ENCODE measurements around the gene ANKRD37. TPM values are rescaled to one million over a fixed set of nuclear protein-coding genes. Genes with fewer than 3 reads are reported as not detected.

The ANKRD37 gene
- total and polyA plus RNA-seq, 2 donors (not counting 3 experiments of a cell fraction or from before 2014, with no cell fraction given): 4.0 to 5.8 TPM

DNA sequence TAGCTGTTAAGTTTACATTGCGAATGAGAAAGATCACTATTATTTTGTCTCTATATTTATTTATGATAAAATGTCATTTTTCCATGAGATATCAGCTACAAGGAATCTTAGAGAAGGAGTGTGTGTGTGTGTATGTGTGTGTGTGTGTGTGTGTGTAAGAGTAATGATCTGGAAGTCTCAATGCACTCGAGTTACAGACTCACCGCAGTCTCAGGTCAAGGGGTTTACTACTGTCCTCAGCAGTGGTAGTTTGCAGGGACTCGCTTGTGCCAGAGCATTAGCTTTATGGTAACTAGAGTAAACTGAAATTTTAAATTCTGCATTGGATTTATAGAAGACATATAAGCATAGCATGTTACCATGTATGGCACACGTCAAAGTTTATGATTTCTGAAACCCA, 31.8 kb upstream of the ANKRD37 start:
- CTCF ChIA-PET: interaction anchor here (1.3 to 1.5 kb wide), 3 partner anchors 9 to 35 kb away, joined by 3 to 6 read pairs (median 3); no protein-coding TSS in a partner anchor
- Histone ChIP-seq H3K4me3 (replicated peaks in 1 of 3; ENCODE audit: insufficient read depth in 1 of 3, low read depth in 1 of 3, low read length in 3 of 3) (no peak overlapping the region), H3K27ac (ENCODE audit: insufficient read depth, low read depth, low read length) (no peak overlapping the region), H3K27me3 (ENCODE audit: control insufficient read depth in 2 of 2, insufficient read depth in 2 of 2, low read length in 2 of 2) (no peaks in the 10 kb centered on the region), H3K4me1 (ENCODE audit: control insufficient read depth, extremely low read depth, insufficient read depth, low read length) (peaks cover 3% of the 10 kb centered on the region), H2AFZ (ENCODE audit: low read depth, low read length) (no peak overlapping the region), H4K20me1 (replicated peaks; ENCODE audit: control insufficient read depth, extremely low read depth, insufficient read depth, low read length) (no peaks in the 10 kb centered on the region), H3K9me3 (replicated peaks; ENCODE audit: control insufficient read depth, insufficient read depth, low read length) (no peaks in the 10 kb centered on the region), H3K4me2 (ENCODE audit: insufficient read depth, low read length) (no peak overlapping the region), H3K9me1 (replicated peaks; ENCODE audit: control insufficient read depth, extremely low read depth, insufficient read depth, low read length) (no peaks in the 10 kb centered on the region), H3K9ac (replicated peaks; ENCODE audit: extremely low read depth, insufficient read depth, low read length) (no peak overlapping the region), H3K36me3 (ENCODE audit: control insufficient read depth in 2 of 2, extremely low read depth in 1 of 2, insufficient read depth in 2 of 2, low read length in 2 of 2) (no peaks in the 10 kb centered on the region), H3K79me2 (ENCODE audit: control insufficient read depth, insufficient read depth, low read length) (no peaks in the 10 kb centered on the region)
- BruUV-seq (replicated peaks): no TSS peak
- no peak for FAIRE-seq
- dilution Hi-C loops (cut with MboI; ENCODE audit: extremely low pct_ligation_motif_present, low sequenced_read_pairs): no loop called here
- DNase-seq (ENCODE audit: low read depth, low spot score): no peak
- POLR2A ChIA-PET: no interaction called here
- intact Hi-C loops (cut with micrococcal nuclease): no loop called here
- TF ChIP-seq POLR2AphosphoS5 (IDR thresholded peaks at IDR 0.05; ENCODE audit: insufficient read depth, low read depth, low read length): no peak
- TF ChIP-seq, protein P1, sequence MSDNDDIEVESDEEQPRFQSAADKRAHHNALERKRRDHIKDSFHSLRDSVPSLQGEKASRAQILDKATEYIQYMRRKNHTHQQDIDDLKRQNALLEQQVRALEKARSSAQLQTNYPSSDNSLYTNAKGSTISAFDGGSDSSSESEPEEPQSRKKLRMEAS (IDR thresholded peaks at IDR 0.05; ENCODE audit: insufficient read depth, insufficient read length): no peak
- TF ChIP-seq MYC (IDR thresholded peaks at IDR 0.05; ENCODE audit: low read depth, low read length): no peak
- no peak for TF ChIP-seq JUN (IDR thresholded peaks at IDR 0.05; ENCODE audit: borderline replicate concordance, insufficient read depth, insufficient read length, low read depth)
- no peak for TF ChIP-seq GATA2 (IDR thresholded peaks at IDR 0.05; ENCODE audit: insufficient read depth, insufficient read length, low read depth, low read length)
- TF ChIP-seq POLR2A (IDR thresholded peaks at IDR 0.05; ENCODE audit: low read depth, low read length): no peak

DNA sequence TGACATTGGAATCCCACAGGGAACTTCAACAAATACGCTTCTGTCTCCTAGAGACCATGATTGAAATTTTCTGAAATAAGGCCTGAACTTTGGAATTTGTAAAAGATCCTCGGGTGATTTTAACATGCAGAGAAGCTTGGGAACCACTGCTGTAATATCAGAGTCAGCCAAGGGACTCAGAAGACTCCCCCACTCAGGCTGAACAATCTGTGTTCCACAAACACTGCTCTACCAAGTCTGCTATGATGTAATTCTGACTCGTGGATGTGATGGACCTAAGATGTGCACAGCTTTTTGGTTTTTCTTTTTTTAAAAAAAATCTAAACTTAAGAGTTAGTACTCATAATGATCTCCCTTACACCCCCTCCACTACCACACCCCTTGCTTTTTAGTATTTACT, 26.9 kb upstream of the ANKRD37 start:
- Histone ChIP-seq H3K27ac (ENCODE audit: insufficient read depth, low read depth, low read length) (no peak overlapping the region), H2AFZ (ENCODE audit: low read depth, low read length) (no peak overlapping the region), H3K9me3 (replicated peaks; ENCODE audit: control insufficient read depth, insufficient read depth, low read length) (no peaks in the 10 kb centered on the region), H4K20me1 (replicated peaks; ENCODE audit: control insufficient read depth, extremely low read depth, insufficient read depth, low read length) (no peaks in the 10 kb centered on the region), H3K9me1 (replicated peaks; ENCODE audit: control insufficient read depth, extremely low read depth, insufficient read depth, low read length) (no peaks in the 10 kb centered on the region), H3K36me3 (ENCODE audit: control insufficient read depth in 2 of 2, extremely low read depth in 1 of 2, insufficient read depth in 2 of 2, low read length in 2 of 2) (peaks cover 0 to 1% of the 10 kb centered on the region in 2 experiments), H3K4me2 (ENCODE audit: insufficient read depth, low read length) (no peak overlapping the region), H3K9ac (replicated peaks; ENCODE audit: extremely low read depth, insufficient read depth, low read length) (no peak overlapping the region), H3K79me2 (ENCODE audit: control insufficient read depth, insufficient read depth, low read length) (no peaks in the 10 kb centered on the region), H3K4me3 (replicated peaks in 1 of 3; ENCODE audit: insufficient read depth in 1 of 3, low read depth in 1 of 3, low read length in 3 of 3) (no peak overlapping the region), H3K4me1 (ENCODE audit: control insufficient read depth, extremely low read depth, insufficient read depth, low read length) (peaks cover 7% of the 10 kb centered on the region), H3K27me3 (ENCODE audit: control insufficient read depth in 2 of 2, insufficient read depth in 2 of 2, low read length in 2 of 2) (no peaks in the 10 kb centered on the region)
- intact Hi-C loops (cut with micrococcal nuclease): no loop called here
- DNase-seq (ENCODE audit: low read depth, low spot score) (no peak), FAIRE-seq (no peak)
- dilution Hi-C loops (cut with MboI; ENCODE audit: extremely low pct_ligation_motif_present, low sequenced_read_pairs): no loop called here
- ChIA-PET POLR2A (no interaction called here), CTCF (no interaction called here)
- TF ChIP-seq, protein P2, sequence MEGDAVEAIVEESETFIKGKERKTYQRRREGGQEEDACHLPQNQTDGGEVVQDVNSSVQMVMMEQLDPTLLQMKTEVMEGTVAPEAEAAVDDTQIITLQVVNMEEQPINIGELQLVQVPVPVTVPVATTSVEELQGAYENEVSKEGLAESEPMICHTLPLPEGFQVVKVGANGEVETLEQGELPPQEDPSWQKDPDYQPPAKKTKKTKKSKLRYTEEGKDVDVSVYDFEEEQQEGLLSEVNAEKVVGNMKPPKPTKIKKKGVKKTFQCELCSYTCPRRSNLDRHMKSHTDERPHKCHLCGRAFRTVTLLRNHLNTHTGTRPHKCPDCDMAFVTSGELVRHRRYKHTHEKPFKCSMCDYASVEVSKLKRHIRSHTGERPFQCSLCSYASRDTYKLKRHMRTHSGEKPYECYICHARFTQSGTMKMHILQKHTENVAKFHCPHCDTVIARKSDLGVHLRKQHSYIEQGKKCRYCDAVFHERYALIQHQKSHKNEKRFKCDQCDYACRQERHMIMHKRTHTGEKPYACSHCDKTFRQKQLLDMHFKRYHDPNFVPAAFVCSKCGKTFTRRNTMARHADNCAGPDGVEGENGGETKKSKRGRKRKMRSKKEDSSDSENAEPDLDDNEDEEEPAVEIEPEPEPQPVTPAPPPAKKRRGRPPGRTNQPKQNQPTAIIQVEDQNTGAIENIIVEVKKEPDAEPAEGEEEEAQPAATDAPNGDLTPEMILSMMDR (IDR thresholded peaks at IDR 0.05; ENCODE audit: extremely low read depth in 1 of 2, insufficient read depth in 1 of 2, low read depth in 1 of 2, low read length in 2 of 2): no peak
- TF ChIP-seq EZH2 (IDR thresholded peaks at IDR 0.05; ENCODE audit: borderline replicate concordance, low read depth, low read length, severe bottlenecking) (no peak), JUN (IDR thresholded peaks at IDR 0.05; ENCODE audit: borderline replicate concordance, insufficient read depth, insufficient read length, low read depth) (no peak), GATA2 (IDR thresholded peaks at IDR 0.05; ENCODE audit: insufficient read depth, insufficient read length, low read depth, low read length) (no peak), MYC (IDR thresholded peaks at IDR 0.05; ENCODE audit: low read depth, low read length) (no peak), POLR2A (IDR thresholded peaks at IDR 0.05; ENCODE audit: low read depth, low read length) (no peak)
- TF ChIP-seq, protein P1 (IDR thresholded peaks at IDR 0.05; ENCODE audit: insufficient read depth, insufficient read length): no peak
- no TSS peak for BruUV-seq (replicated peaks)
